Hematopoietic multipotent progenitor cell treated with erythropoietin and hydrocortisone succinate and interleukin-3 and kit ligand, for 17 days (in vitro differentiated cells): ENCODE measurements around the gene PCDHGB1.
"Not testable (repeated sequence)": the region's sequence is repeated elsewhere in the genome, so short reads cannot be mapped to it uniquely, and the experiment has no call there.

Experiments
- DNase-seq: peaks from one replicate; pipeline ENCODE4 v3.0.0-alpha.2; 2015; ENCODE audit warnings: low spot score

Gene PCDHGB1

GRCh38 chr5:141346017-141346416, 3.9 kb upstream of the PCDHGB1 start:
- DNase-seq, result not testable (repeated sequence)

GRCh38 chr5:141351591-141351990, 1.7 kb downstream of the PCDHGB1 start:
- no peak for DNase-seq

GRCh38 chr5:141354900-141355469, 5.1 kb downstream of the PCDHGB1 start, which contains the start of gene PCDHGA4:
PCDHGA4 (plus strand) TSS chr5:141355021; CDS start chr5:141355108, 87 bp downstream.
- no peak for DNase-seq

- DNase-seq, result no peak
Observed at GRCh38 chr5:141355641-141356040, 5.7 kb downstream of the PCDHGB1 start.

GRCh38 chr5:141356133-141356532, 6.2 kb downstream of the PCDHGB1 start:
- DNase-seq, result no peak

GRCh38 chr5:141356950-141357349, 7.1 kb downstream of the PCDHGB1 start:
- DNase-seq, result no peak

- no peak for DNase-seq
Observed at GRCh38 chr5:141359790-141360426, 10.0 kb downstream of the PCDHGB1 start, which contains the start of gene PCDHGB2. PCDHGB2 (plus strand) TSS chr5:141359994; CDS start chr5:141360136, 142 bp downstream.

- DNase-seq, result no peak
Observed at GRCh38 chr5:141360685-141361084, 10.8 kb downstream of the PCDHGB1 start.

GRCh38 chr5:141362719-141363118, 12.8 kb downstream of the PCDHGB1 start:
- no peak for DNase-seq

GRCh38 chr5:141363952-141364660, 14.2 kb downstream of the PCDHGB1 start, which contains the start of gene PCDHGA5:
PCDHGA5 (plus strand) TSS chr5:141364162; CDS start chr5:141364331, 169 bp downstream.
- DNase-seq, result no peak

- DNase-seq, result no peak
Observed at GRCh38 chr5:141366016-141366896, 16.4 kb downstream of the PCDHGB1 start.

- no peak for DNase-seq
Observed at GRCh38 chr5:141369994-141370848, 20.3 kb downstream of the PCDHGB1 start, which contains the start of gene PCDHGB3. PCDHGB3 (plus strand) TSS chr5:141370242; CDS start chr5:141370395, 153 bp downstream.

GRCh38 chr5:141371572-141372475, 21.9 kb downstream of the PCDHGB1 start:
- no peak for DNase-seq

GRCh38 chr5:141373673-141374317, 23.9 kb downstream of the PCDHGB1 start, which contains the start of gene PCDHGA6:
PCDHGA6 (plus strand) TSS chr5:141373891; CDS start chr5:141374084, 193 bp downstream.
- DNase-seq, result no peak

GRCh38 chr5:141374627-141375026, 24.7 kb downstream of the PCDHGB1 start:
- no peak for DNase-seq

- DNase-seq, result not testable (repeated sequence)
Observed at GRCh38 chr5:141375444-141376155, 25.7 kb downstream of the PCDHGB1 start.

GRCh38 chr5:141382469-141383294, 32.8 kb downstream of the PCDHGB1 start, which contains the start of gene PCDHGA7:
PCDHGA7 (plus strand) TSS chr5:141382742; CDS start chr5:141382900, 158 bp downstream.
- no peak for DNase-seq
